H9 (cell line): ENCODE data around the gene BIN1. TPM values are rescaled to one million over a fixed set of nuclear protein-coding genes. Genes with fewer than 3 reads are reported as not detected.

Source experiments
- DNase-seq: peaks from one replicate; pipeline ENCODE4 v3.0.0-alpha.2; 2017
- H2AFZ ChIP-seq: one replicate; pipeline ENCODE4 v1.6.1; 2013; ENCODE audit warnings: mild to moderate bottlenecking, low read length, control low read depth, moderate library complexity
- H2AK5ac ChIP-seq: 2 replicates; pipeline ENCODE4 v1.6.1; 2013; ENCODE audit warnings: low read length, control low read depth, mixed read lengths; ENCODE audit not compliant: insufficient read length
- H2BK120ac ChIP-seq: one replicate; pipeline ENCODE4 v1.6.1; 2013; ENCODE audit warnings: low read depth, mild to moderate bottlenecking, low read length, control low read depth, inconsistent platforms; ENCODE audit not compliant: poor library complexity, severe bottlenecking
- H2BK12ac ChIP-seq: 2 replicates; pipeline ENCODE4 v1.6.1; 2013; ENCODE audit warnings: low read length, control low read depth, mixed read lengths, low read depth; ENCODE audit not compliant: insufficient read length
- H2BK15ac ChIP-seq: 2 replicates; pipeline ENCODE4 v1.6.1; 2013; ENCODE audit warnings: low read depth, low read length, control low read depth
- H2BK20ac ChIP-seq: one replicate; pipeline ENCODE4 v1.6.1; 2013; ENCODE audit warnings: low read depth, mild to moderate bottlenecking, low read length, control low read depth, inconsistent platforms; ENCODE audit not compliant: poor library complexity, severe bottlenecking
- H2BK5ac ChIP-seq: 2 replicates; pipeline ENCODE4 v1.6.1; 2013; ENCODE audit warnings: low read length, control low read depth, mixed read lengths; ENCODE audit not compliant: insufficient read length
- H3K14ac ChIP-seq: 2 replicates; pipeline ENCODE4 v1.6.1; 2013; ENCODE audit warnings: low read length, control low read depth; ENCODE audit not compliant: insufficient read depth
- H3K18ac ChIP-seq: 2 replicates; pipeline ENCODE4 v1.6.1; 2013; ENCODE audit warnings: low read depth, mild to moderate bottlenecking, mixed read lengths, low read length, control low read depth; ENCODE audit not compliant: insufficient read length
- H3K23ac ChIP-seq: 2 replicates; pipeline ENCODE4 v1.6.1; 2013; ENCODE audit warnings: low read length, control low read depth, mixed read lengths, low read depth; ENCODE audit not compliant: insufficient read length
- H3K23me2 ChIP-seq: 2 replicates; pipeline ENCODE4 v1.6.1; 2013; ENCODE audit warnings: low read depth, mild to moderate bottlenecking, mixed read lengths, low read length, control low read depth; ENCODE audit not compliant: insufficient read length, poor library complexity, severe bottlenecking
- H3K27ac ChIP-seq: 2 replicates; pipeline ENCODE4 v1.5.1; 2013; ENCODE audit warnings: low read length, control low read depth, mixed read lengths, low read depth; ENCODE audit not compliant: insufficient read length
- H3K27me3 ChIP-seq: 2 replicates; pipeline ENCODE4 v1.6.1; 2013; ENCODE audit warnings: low read length, control low read depth, inconsistent platforms; ENCODE audit not compliant: insufficient read depth
- H3K4ac ChIP-seq: 2 replicates; pipeline ENCODE4 v1.6.1; 2013; ENCODE audit warnings: low read depth, mild to moderate bottlenecking, control low read depth, inconsistent platforms, low read length, moderate library complexity
- H3K4me1 ChIP-seq: 2 replicates; pipeline ENCODE4 v1.6.1; 2013; ENCODE audit warnings: low read length, control low read depth, inconsistent platforms; ENCODE audit not compliant: insufficient read depth
- H3K4me2 ChIP-seq: 2 replicates; pipeline ENCODE4 v1.6.1; 2013; ENCODE audit warnings: low read length, control low read depth, mixed read lengths; ENCODE audit not compliant: insufficient read length, insufficient read depth
- H3K56ac ChIP-seq: 2 replicates; pipeline ENCODE4 v1.6.1; 2013; ENCODE audit warnings: low read depth, mild to moderate bottlenecking, mixed read lengths, low read length, control low read depth; ENCODE audit not compliant: insufficient read length
- H3K79me1 ChIP-seq: 2 replicates; pipeline ENCODE4 v1.6.1; 2013; ENCODE audit warnings: low read depth, mild to moderate bottlenecking, moderate library complexity, low read length, control low read depth, inconsistent platforms; ENCODE audit not compliant: insufficient read depth, poor library complexity, severe bottlenecking
- H3K79me2 ChIP-seq: 2 replicates; pipeline ENCODE4 v1.6.1; 2013; ENCODE audit warnings: low read length, control low read depth, inconsistent platforms; ENCODE audit not compliant: insufficient read depth
- H3K9ac ChIP-seq: 2 replicates; pipeline ENCODE4 v1.6.1; 2013; ENCODE audit warnings: low read length, control low read depth, mixed read lengths; ENCODE audit not compliant: insufficient read length; ENCODE audit errors: extremely low read depth
- H3K9me3 ChIP-seq: one replicate; pipeline ENCODE4 v1.6.1; 2013; ENCODE audit warnings: low read depth, low read length, inconsistent platforms; ENCODE audit not compliant: control insufficient read depth
- H3T11ph ChIP-seq: one replicate; pipeline ENCODE4 v1.6.1; 2013; ENCODE audit warnings: mild to moderate bottlenecking, low read length, control low read depth, inconsistent platforms
- H4K20me1 ChIP-seq: one replicate; pipeline ENCODE4 v1.6.1; 2013; ENCODE audit not compliant: control insufficient read depth, insufficient read length, insufficient read depth
- H4K5ac ChIP-seq: 2 replicates; pipeline ENCODE4 v1.6.1; 2013; ENCODE audit warnings: low read depth, mild to moderate bottlenecking, mixed read lengths, low read length, control low read depth; ENCODE audit not compliant: insufficient read length
- H4K8ac ChIP-seq: replicated peaks from 2 replicates; pipeline ENCODE4 v1.6.1; 2013; ENCODE audit warnings: low read length, control low read depth, mixed read lengths, low read depth; ENCODE audit not compliant: insufficient read length
- H4K91ac ChIP-seq: 2 replicates; pipeline ENCODE4 v1.6.1; 2013; ENCODE audit warnings: low read depth, mild to moderate bottlenecking, moderate library complexity, mixed read lengths, low read length, control low read depth; ENCODE audit not compliant: insufficient read length
- H3K27ac Mint-ChIP-seq, 3 experiments: 2 replicates in 2 of 3; 3 replicates in 1 of 3; pipeline ENCODE4 v1.8.0; 2020 to 2021; ENCODE audit warnings: mixed read lengths in 3 of 3, mild to moderate bottlenecking in 1 of 3, moderate library complexity in 1 of 3
- H3K27me3 Mint-ChIP-seq: 2 replicates; pipeline ENCODE4 v1.8.0; 2021; ENCODE audit warnings: low read depth, mild to moderate bottlenecking, moderate library complexity, mixed read lengths
- H3K36me3 Mint-ChIP-seq, 3 experiments: 2 replicates in 2 of 3; 3 replicates in 1 of 3; pipeline ENCODE4 v1.8.0; 2020 to 2021; ENCODE audit warnings: low read depth in 3 of 3, mixed read lengths in 3 of 3; ENCODE audit not compliant: insufficient read depth in 1 of 3
- H3K4me1 Mint-ChIP-seq, 2 experiments: 2 replicates each; pipeline ENCODE4 v1.8.0; 2020; ENCODE audit warnings: mixed read lengths in 2 of 2
- H3K4me3 Mint-ChIP-seq, 2 experiments: 2 replicates in 1 of 2; 3 replicates in 1 of 2; pipeline ENCODE4 v1.8.0; 2020 to 2021; ENCODE audit warnings: mild to moderate bottlenecking in 2 of 2, mixed read lengths in 2 of 2, moderate library complexity in 1 of 2
- H3K9me3 Mint-ChIP-seq, 2 experiments: 2 replicates in 1 of 2; 3 replicates in 1 of 2; pipeline ENCODE4 v1.8.0; 2020; ENCODE audit warnings: mild to moderate bottlenecking in 2 of 2, mixed read lengths in 2 of 2, moderate library complexity in 1 of 2
- WGBS: extraction: QIAGEN DNeasy Blood & Tissue Kit; methylation state at CpG from one replicate; pipeline ENCODE4 v1.1.7; 2013; ENCODE audit warnings: missing lambda C conversion rate, low lambda C conversion rate, mixed read lengths; ENCODE audit not compliant: insufficient read length; ENCODE audit errors: extremely low coverage; 5-methylcytosine and 5-hydroxymethylcytosine counted together
- total RNA-seq: library from RNA; stranded (reverse); gene quantifications from 2 replicates; pipeline ENCODE4 v1.2.1, GENCODE V29; 2021
- TF ChIP-seq, protein P1 (sequence below): fragments of 200-600 bp; sonication (generic); conservative IDR thresholded peaks from 3 replicates; pipeline ENCODE4 v1.8.0; 2021; ENCODE audit warnings: antibody characterized with exemption, mild to moderate bottlenecking

Gene BIN1
- total RNA-seq, 1 experiment from 2014 or later, result 32.0 TPM

GRCh38 chr2:127096718-127097470, 10.1 kb downstream of the BIN1 start:
- no peak overlapping the region for H2BK12ac ChIP-seq
- no peak overlapping the region for H3K9ac ChIP-seq
- H4K8ac ChIP-seq, result no peak overlapping the region
- no peak overlapping the region for H3K18ac ChIP-seq
- H2AK5ac ChIP-seq, result no peak overlapping the region
- no peak for DNase-seq
- no peak overlapping the region for H3K23ac ChIP-seq
- Mint-ChIP-seq H3K9me3 (no peaks in the 10 kb centered on the region), H3K4me3 (no peak overlapping the region), H3K27ac (peak overlapping the region in 1 of 3 experiments; percentile 16; a peak in 2 of 7 replicates), H3K27me3 (no peaks in the 10 kb centered on the region), H3K4me1 (peaks cover 46 to 59% of the 10 kb centered on the region in 2 experiments), H3K36me3 (no peaks in the 10 kb centered on the region; a peak in 1 of 7 replicates)
- no peaks in the 10 kb centered on the region for H4K20me1 ChIP-seq
- H2BK15ac ChIP-seq, result no peak overlapping the region
- WGBS, result no CpG with 5 or more reads among the region's 15 CpGs
- TF ChIP-seq, protein P1, sequence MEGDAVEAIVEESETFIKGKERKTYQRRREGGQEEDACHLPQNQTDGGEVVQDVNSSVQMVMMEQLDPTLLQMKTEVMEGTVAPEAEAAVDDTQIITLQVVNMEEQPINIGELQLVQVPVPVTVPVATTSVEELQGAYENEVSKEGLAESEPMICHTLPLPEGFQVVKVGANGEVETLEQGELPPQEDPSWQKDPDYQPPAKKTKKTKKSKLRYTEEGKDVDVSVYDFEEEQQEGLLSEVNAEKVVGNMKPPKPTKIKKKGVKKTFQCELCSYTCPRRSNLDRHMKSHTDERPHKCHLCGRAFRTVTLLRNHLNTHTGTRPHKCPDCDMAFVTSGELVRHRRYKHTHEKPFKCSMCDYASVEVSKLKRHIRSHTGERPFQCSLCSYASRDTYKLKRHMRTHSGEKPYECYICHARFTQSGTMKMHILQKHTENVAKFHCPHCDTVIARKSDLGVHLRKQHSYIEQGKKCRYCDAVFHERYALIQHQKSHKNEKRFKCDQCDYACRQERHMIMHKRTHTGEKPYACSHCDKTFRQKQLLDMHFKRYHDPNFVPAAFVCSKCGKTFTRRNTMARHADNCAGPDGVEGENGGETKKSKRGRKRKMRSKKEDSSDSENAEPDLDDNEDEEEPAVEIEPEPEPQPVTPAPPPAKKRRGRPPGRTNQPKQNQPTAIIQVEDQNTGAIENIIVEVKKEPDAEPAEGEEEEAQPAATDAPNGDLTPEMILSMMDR, result no peak
- H3K23me2 ChIP-seq, result no peaks in the 10 kb centered on the region
- H3K56ac ChIP-seq, result no peak overlapping the region
- H3K4me1 ChIP-seq, result peaks cover 2% of the 10 kb centered on the region
- no peak overlapping the region for H3K4ac ChIP-seq
- H3K27ac ChIP-seq, result no peak overlapping the region
- no peak overlapping the region for H3K14ac ChIP-seq
- H3K79me2 ChIP-seq, result no peaks in the 10 kb centered on the region; the same call in 1 of the 2 replicates
- no peak overlapping the region for H2BK120ac ChIP-seq
- no peak overlapping the region for H4K5ac ChIP-seq
- H3K27me3 ChIP-seq, result no peaks in the 10 kb centered on the region
- no peak overlapping the region for H2BK5ac ChIP-seq
- no peak overlapping the region for H2BK20ac ChIP-seq
- H3K9me3 ChIP-seq, result no peaks in the 10 kb centered on the region
- H3K4me2 ChIP-seq, result no peak overlapping the region
- no peak overlapping the region for H2AFZ ChIP-seq
- no peaks in the 10 kb centered on the region for H3K79me1 ChIP-seq
- H4K91ac ChIP-seq, result no peak overlapping the region
- H3T11ph ChIP-seq, result no peak overlapping the region
